Ectodermal cell (in vitro differentiated cells): Measurements from ENCODE around the gene SLC1A1. TPM values are rescaled to one million over a fixed set of nuclear protein-coding genes. Genes with fewer than 3 reads are reported as not detected.

Experiments used
- H3K27ac ChIP-seq: 2 replicates; pipeline ENCODE4 v1.7.0; 2013; ENCODE audit warnings: mild to moderate bottlenecking, low read depth, low read length; ENCODE audit not compliant: insufficient read depth, poor library complexity, severe bottlenecking
- H3K27me3 ChIP-seq: 2 replicates; pipeline ENCODE4 v1.7.0; 2013; ENCODE audit warnings: mild to moderate bottlenecking, low read length; ENCODE audit not compliant: insufficient read depth, control insufficient read depth, poor library complexity, severe bottlenecking
- H3K36me3 ChIP-seq: one replicate; pipeline ENCODE4 v1.7.0; 2013; ENCODE audit warnings: low read length; ENCODE audit not compliant: control insufficient read depth, insufficient read depth
- H3K4me1 ChIP-seq: one replicate; pipeline ENCODE4 v1.7.0; 2013; ENCODE audit warnings: low read length; ENCODE audit not compliant: control insufficient read depth, insufficient read depth
- H3K4me3 ChIP-seq: 2 replicates; pipeline ENCODE4 v1.7.0; 2013; ENCODE audit warnings: low read depth, low read length, control low read depth; ENCODE audit not compliant: insufficient read depth
- H3K9me3 ChIP-seq: 2 replicates; pipeline ENCODE4 v1.7.0; 2013; ENCODE audit warnings: mild to moderate bottlenecking, low read length, moderate library complexity; ENCODE audit not compliant: control insufficient read depth
- whole genome bisulfite sequencing, 2 experiments: methylation state at CpG; one replicate each; pipeline ENCODE4 v1.1.7; 2013; ENCODE audit warnings: missing lambda C conversion rate in 2 of 2; 5-methylcytosine and 5-hydroxymethylcytosine counted together
- polyA plus RNA-seq, 4 experiments: library from polyadenylated mRNA; stranded (reverse); fragments of 50-300 nt; gene quantifications; one replicate each; pipeline ENCODE4 v1.2.3, GENCODE V29; 2013

SLC1A1 gene
- polyA plus RNA-seq (2013, experiment 1 of 4), result 4.2 TPM
- 4.3 TPM for polyA plus RNA-seq (2013, experiment 2 of 4)
- 3.5 TPM for polyA plus RNA-seq (2013, experiment 3 of 4)
- polyA plus RNA-seq (2013, experiment 4 of 4), result 3.9 TPM

- Histone ChIP-seq H3K27me3 (peaks cover 38% of the 10 kb centered on the region), H3K4me3 (peak within 1 kb of the TSS; percentile 53), H3K4me1 (peaks cover 12% of the 10 kb centered on the region), H3K9me3 (no peaks in the 10 kb centered on the region), H3K36me3 (no peaks in the 10 kb centered on the region), H3K27ac (no peak within 1 kb of the TSS)
- WGBS, 2 experiments, result 0% methylated on average over 72 of the region's 72 CpGs
Measured at GRCh38 chr9:4489919-4490704, at the start of gene SLC1A1. Gene SLC1A1, plus strand, starts transcription at chr9:4490468. Its CDS starts 212 bp downstream, at chr9:4490680.

- Histone ChIP-seq H3K4me1 (no peaks in the 10 kb centered on the region), H3K9me3 (no peaks in the 10 kb centered on the region), H3K27me3 (no peaks in the 10 kb centered on the region), H3K4me3 (no peak overlapping the region), H3K36me3 (no peaks in the 10 kb centered on the region), H3K27ac (no peak overlapping the region)
- 65 to 67% methylated on average over 2 of the region's 3 CpGs for WGBS, 2 experiments
Measured at GRCh38 chr9:4442806-4443205, 47.5 kb upstream of the SLC1A1 start.

- no peaks in the 10 kb centered on the region for H3K9me3 ChIP-seq
- no peak overlapping the region for H3K27ac ChIP-seq
- H3K4me1 ChIP-seq, result no peaks in the 10 kb centered on the region
- H3K27me3 ChIP-seq, result no peaks in the 10 kb centered on the region
- H3K4me3 ChIP-seq, result no peak overlapping the region
- no peaks in the 10 kb centered on the region for H3K36me3 ChIP-seq
- 95% methylated on average over 1 of the region's 1 CpG for WGBS, 2 experiments
Measured at GRCh38 chr9:4443439-4443838, 46.8 kb upstream of the SLC1A1 start.

GRCh38 chr9:4461437-4461836 lies 28.8 kb upstream of the SLC1A1 start:
- no peak overlapping the region for H3K27ac ChIP-seq

GRCh38 chr9:4463824-4464223 lies 26.4 kb upstream of the SLC1A1 start:
- Histone ChIP-seq H3K9me3 (no peaks in the 10 kb centered on the region), H3K27me3 (no peaks in the 10 kb centered on the region), H3K4me1 (no peaks in the 10 kb centered on the region), H3K4me3 (no peak overlapping the region), H3K36me3 (no peaks in the 10 kb centered on the region), H3K27ac (no peak overlapping the region)
- WGBS, 2 experiments, result 89 to 96% methylated on average over 2 to 3 of the region's 3 CpGs

More at GRCh38 chr9:4461437-4461836, 28.8 kb upstream of the SLC1A1 start:
- Histone ChIP-seq H3K27me3 (no peaks in the 10 kb centered on the region), H3K9me3 (no peaks in the 10 kb centered on the region), H3K4me3 (no peak overlapping the region), H3K36me3 (no peaks in the 10 kb centered on the region), H3K4me1 (no peaks in the 10 kb centered on the region)
- 89 to 93% methylated on average over 1 to 2 of the region's 2 CpGs for WGBS, 2 experiments

GRCh38 chr9:4464911-4465513 lies 25.3 kb upstream of the SLC1A1 start:
- WGBS, 2 experiments, result 88 to 93% methylated on average over 11 of the region's 11 CpGs
- Histone ChIP-seq H3K9me3 (no peaks in the 10 kb centered on the region), H3K36me3 (no peaks in the 10 kb centered on the region), H3K27ac (no peak overlapping the region), H3K4me3 (no peak overlapping the region), H3K4me1 (no peaks in the 10 kb centered on the region), H3K27me3 (no peaks in the 10 kb centered on the region)

GRCh38 chr9:4465910-4466309 lies 24.4 kb upstream of the SLC1A1 start:
- WGBS, 2 experiments, result 85 to 92% methylated on average over 1 of the region's 2 CpGs
- Histone ChIP-seq H3K27ac (no peak overlapping the region), H3K27me3 (no peaks in the 10 kb centered on the region), H3K4me1 (no peaks in the 10 kb centered on the region), H3K4me3 (no peak overlapping the region), H3K9me3 (no peaks in the 10 kb centered on the region), H3K36me3 (no peaks in the 10 kb centered on the region)

- WGBS, 2 experiments, result 75% methylated on average over 1 of the region's 1 CpG; no CpG with 5 or more reads in 1 of the 2 experiments
- Histone ChIP-seq H3K9me3 (no peaks in the 10 kb centered on the region), H3K4me1 (no peaks in the 10 kb centered on the region), H3K27me3 (no peaks in the 10 kb centered on the region), H3K4me3 (no peak overlapping the region), H3K36me3 (no peaks in the 10 kb centered on the region), H3K27ac (no peak overlapping the region)
Measured at GRCh38 chr9:4475301-4475700, 15.0 kb upstream of the SLC1A1 start.

GRCh38 chr9:4486176-4486575 lies 4.1 kb upstream of the SLC1A1 start:
- H3K27ac ChIP-seq, result no peak overlapping the region
- H3K4me1 ChIP-seq, result peaks cover 5% of the 10 kb centered on the region
- no peak overlapping the region for H3K4me3 ChIP-seq
- peaks cover 26% of the 10 kb centered on the region for H3K27me3 ChIP-seq
- WGBS, 2 experiments, result 82 to 90% methylated on average over 2 of the region's 2 CpGs
- no peaks in the 10 kb centered on the region for H3K36me3 ChIP-seq
- H3K9me3 ChIP-seq, result no peaks in the 10 kb centered on the region

- no peaks in the 10 kb centered on the region for H3K9me3 ChIP-seq
- H3K36me3 ChIP-seq, result no peaks in the 10 kb centered on the region
- no peak overlapping the region for H3K27ac ChIP-seq
- peaks cover 12% of the 10 kb centered on the region for H3K4me1 ChIP-seq
- peak overlapping the region; percentile 53 for H3K4me3 ChIP-seq
- 3 to 7% methylated on average over 8 of the region's 8 CpGs for WGBS, 2 experiments
- H3K27me3 ChIP-seq, result peaks cover 38% of the 10 kb centered on the region
Measured at GRCh38 chr9:4489562-4489918, 728 bp upstream of the SLC1A1 start.
